NCI-H2107 treated with DMSO at 0.1 percent for 48 hours (cell line): ENCODE results near the gene ENTPD2.
"Not testable (repeated sequence)": the region's sequence is repeated elsewhere in the genome, so short reads cannot be mapped to it uniquely, and the experiment has no call there.

Source experiments
- DNase-seq: peaks from one replicate; lab custom pipeline; 2025; ENCODE audit not compliant: unreplicated experiment; lab: John Stamatoyannopoulos, UW

The ENTPD2 gene

GRCh38 chr9:137048655-137049543 is 5.0 kb downstream of the ENTPD2 start:
- no peak for DNase-seq

- DNase-seq, result peak; percentile 88
These were observed 7.6 kb downstream of the ENTPD2 start, which contains the start of gene NPDC1 for GRCh38 chr9:137046088-137046787. NPDC1 (minus strand) TSS chr9:137046177; CDS start chr9:137045989, 188 bp downstream.

GRCh38 chr9:137045294-137046087 is 8.4 kb downstream of the ENTPD2 start:
- peak; percentile 28 for DNase-seq

- DNase-seq, result peak; percentile 38
These were observed 9.2 kb downstream of the ENTPD2 start for GRCh38 chr9:137044502-137045177.

GRCh38 chr9:137044037-137044436 is 9.8 kb downstream of the ENTPD2 start:
- DNase-seq, result no peak

GRCh38 chr9:137042751-137043727 is 10.8 kb downstream of the ENTPD2 start:
- DNase-seq, result no peak

GRCh38 chr9:137041124-137041523 is 12.7 kb downstream of the ENTPD2 start:
- DNase-seq, result no peak

- DNase-seq, result no peak
These were observed 13.3 kb downstream of the ENTPD2 start for GRCh38 chr9:137040568-137040967.

- DNase-seq, result no peak
These were observed 14.1 kb downstream of the ENTPD2 start for GRCh38 chr9:137039611-137040366.

- DNase-seq, result no peak
These were observed 14.9 kb downstream of the ENTPD2 start for GRCh38 chr9:137038916-137039315.

GRCh38 chr9:137037483-137037882 is 16.4 kb downstream of the ENTPD2 start:
- no peak for DNase-seq

GRCh38 chr9:137037035-137037434 is 16.8 kb downstream of the ENTPD2 start:
- DNase-seq, result no peak

GRCh38 chr9:137035937-137036336 is 17.9 kb downstream of the ENTPD2 start:
- DNase-seq, result no peak

GRCh38 chr9:137035507-137035834 is 18.4 kb downstream of the ENTPD2 start:
- no peak for DNase-seq

GRCh38 chr9:137034709-137035506 is 19.0 kb downstream of the ENTPD2 start:
- DNase-seq, result peak; percentile 86

GRCh38 chr9:137034039-137034708 is 19.7 kb downstream of the ENTPD2 start:
- no peak for DNase-seq

GRCh38 chr9:137033481-137033880 is 20.4 kb downstream of the ENTPD2 start:
- DNase-seq, result not testable (repeated sequence)

- no peak for DNase-seq
These were observed 21.0 kb downstream of the ENTPD2 start for GRCh38 chr9:137032858-137033257.
